GM18951 (cell line): Measurements from ENCODE around the gene EXTL1.

Experiments used
- POLR2A ChIP-seq: IDR thresholded peaks from 4 replicates; pipeline ENCODE4 v1.6.1; 2011; ENCODE audit warnings: mild to moderate bottlenecking; ENCODE audit not compliant: insufficient read length, insufficient read depth; ENCODE audit errors: extremely low read depth
- in situ Hi-C: fragments of 300-500 bp; cut with MboI; formaldehyde crosslinking; loops from one replicate; pipeline ENCODE4 v1.12.0; 2022; ENCODE audit warnings: low sequenced_read_pairs, mixed read lengths, inconsistent platforms; ENCODE audit not compliant: unreplicated experiment

The EXTL1 gene

DNA sequence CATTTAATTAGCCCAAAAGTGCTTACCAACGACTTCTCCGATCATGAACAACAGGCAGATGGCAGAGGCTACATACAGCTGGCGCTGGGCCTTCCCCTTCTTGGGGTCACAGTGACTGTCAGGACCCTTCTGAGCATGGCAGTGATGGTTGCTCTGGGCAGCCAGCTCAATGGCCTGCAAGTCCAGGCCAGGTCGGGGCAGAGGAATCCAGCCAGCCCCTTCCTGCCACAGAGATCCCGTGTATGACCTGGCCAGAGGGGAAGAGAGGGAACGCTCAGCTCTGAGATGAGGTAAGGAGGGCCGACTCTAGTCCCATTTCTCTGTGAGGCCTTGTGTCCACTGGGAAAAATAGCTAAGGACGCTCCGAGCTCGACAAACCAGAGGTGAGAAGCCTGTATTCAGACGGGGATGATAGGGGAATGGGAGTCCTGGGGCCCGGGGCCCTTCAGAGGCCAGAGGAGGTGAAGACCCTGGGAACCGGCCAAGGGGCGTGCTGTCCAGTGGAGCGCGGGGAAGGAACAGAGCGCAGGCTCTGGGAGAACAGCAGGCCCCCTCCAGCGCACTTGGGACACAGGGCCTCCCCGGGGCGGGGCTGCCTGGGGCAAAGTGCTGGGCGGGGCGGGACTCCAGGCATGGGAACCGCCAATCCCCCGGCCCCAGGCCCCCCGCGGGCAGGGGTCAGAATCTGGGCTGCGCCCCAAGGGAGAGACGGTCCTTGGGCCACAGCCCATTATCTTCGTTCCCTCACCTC, 23.6 kb downstream of the EXTL1 start:
- TF ChIP-seq POLR2A, result no peak
- in situ Hi-C loops, result no loop called here

DNA sequence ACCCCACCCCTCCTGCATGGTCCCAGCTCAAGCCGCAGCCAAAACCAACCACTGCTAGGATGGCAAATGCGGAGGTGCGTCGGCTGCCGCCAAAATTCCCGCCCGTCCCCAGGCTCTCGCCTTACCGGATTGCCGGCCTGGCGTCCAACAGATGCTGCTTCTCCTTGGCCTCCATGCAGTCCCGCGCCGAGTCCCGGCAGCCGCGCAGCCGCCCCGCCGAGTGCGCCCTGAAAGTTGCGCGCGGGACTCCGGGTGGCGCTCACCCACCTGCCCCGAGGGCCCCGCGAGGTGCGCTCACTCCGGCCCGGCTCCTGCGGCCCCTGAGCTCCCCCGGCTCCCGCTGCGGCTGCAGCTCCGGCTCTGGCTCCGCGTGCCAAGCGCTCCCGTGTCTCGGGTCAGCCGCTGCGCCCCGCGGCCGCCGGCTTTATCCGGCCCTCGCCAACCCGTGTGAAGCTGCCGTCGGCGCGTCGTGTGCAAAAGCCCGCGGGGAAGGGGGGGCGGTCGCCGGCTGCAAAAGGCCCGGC, 24.2 kb downstream of the EXTL1 start, which contains the start of gene SLC30A2:
Gene SLC30A2 (minus strand): TSS at position 397 of the 524 bp plus-strand sequence. CDS start 222 bp downstream, at position 175.
- in situ Hi-C loops, result no loop called here
- TF ChIP-seq POLR2A, result no peak

DNA sequence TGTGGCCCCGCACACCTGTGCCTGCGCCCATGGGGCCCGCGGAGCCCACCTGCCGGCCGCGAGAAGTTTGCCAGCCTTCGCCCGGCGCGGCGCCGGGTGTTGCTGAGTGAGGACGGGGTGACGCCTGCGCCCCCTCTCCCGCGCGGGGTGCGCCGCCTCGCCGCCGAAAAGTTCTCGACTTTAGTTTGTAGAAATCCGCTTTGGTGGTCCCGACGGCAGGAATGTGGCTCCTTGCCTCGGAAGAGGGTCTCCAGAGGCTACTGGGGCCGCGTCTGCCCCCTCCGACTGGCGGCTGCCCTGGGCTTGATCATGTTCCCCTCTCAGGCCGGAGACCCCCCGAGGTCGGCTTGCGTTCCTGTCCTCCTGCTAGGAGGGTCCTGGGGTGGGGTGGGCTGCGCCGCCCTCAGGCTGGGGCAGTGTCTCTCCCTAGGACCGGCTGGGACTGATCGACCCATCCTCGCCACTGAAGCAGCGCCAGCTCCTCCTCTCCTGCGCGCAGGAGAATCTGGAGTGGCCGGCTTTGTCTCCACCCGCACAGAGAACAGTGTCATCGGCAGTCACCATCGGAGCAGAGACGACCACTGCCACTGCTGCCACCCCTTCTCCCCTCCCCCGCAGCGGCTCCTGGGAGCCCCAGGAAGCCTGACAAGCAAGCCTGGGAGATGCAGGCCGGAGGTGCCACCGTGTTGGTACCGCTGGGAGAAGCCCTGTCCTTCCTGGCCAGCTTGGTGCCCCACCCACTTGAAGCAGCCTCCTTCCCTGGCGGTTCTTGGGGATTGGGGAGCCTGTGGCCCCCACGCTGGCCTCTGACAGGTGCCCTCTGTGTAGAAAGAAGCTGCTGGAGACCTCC, 24.9 kb downstream of the EXTL1 start:
- in situ Hi-C loops, result no loop called here

DNA sequence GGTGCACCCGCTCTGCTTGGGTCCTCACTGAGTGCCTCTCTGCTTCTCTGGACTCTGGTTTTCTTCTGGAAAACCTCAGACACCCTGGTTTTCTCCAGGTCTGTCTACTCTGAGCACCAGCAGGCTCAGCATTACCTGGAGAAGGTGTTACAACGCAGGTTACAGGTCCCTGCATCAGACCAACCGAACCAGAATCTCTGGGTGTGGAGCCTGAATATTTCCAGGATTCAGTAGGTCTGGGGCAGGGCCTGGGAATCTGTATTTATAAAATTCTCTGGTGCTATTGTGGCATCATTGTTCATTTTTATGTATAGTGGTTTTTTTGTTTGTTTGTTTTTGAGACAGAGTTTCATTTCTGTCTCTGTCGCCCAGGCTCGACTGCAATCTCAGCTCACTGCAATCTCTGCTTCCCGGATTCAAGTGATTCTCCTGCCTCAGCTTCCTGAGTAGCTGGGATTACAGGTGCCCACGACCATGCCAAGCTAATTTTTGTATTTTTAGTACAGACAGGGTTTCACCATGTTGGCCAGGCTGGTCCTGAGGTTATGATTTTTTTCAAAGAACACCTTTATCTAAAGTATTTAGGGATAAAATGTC, 25.8 kb downstream of the EXTL1 start:
- no peak for TF ChIP-seq POLR2A
- in situ Hi-C loops, result no loop called here

More for the DNA sequence above, 24.9 kb downstream of the EXTL1 start:
- TF ChIP-seq POLR2A, result no peak

DNA sequence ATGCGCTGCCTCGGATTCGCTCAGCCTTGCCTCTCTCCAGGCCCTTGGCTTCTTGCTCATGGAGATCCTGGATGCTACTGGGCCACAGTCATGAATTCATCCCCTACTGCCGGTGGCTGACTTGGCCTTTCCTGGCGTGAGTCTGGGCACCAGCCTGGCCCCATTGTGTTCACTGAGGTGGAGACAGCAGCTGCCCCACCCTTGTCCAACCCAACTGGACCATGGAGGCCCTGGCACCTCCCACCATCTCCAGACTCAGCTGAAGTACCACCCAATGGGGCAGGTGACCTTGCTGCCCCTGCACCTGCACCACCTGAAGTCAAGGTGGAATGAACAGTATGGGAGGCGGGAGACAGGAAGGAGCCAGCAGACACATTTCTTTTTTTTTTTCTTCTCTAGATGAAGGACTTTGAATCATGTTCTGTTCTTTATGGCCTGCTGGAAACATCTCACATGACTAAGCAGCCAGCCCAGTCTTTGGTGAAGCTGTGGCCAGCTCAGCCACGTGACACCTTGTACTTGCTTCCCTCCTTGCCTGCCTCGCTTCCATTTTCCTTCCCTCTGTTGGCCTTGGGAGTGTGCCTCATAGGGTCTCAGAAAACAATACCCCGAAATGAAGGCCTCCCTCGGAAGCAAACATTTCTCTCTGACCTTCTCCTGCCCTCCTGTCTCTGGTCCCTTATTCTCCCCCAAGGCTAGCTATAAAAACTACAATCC, 28.1 kb downstream of the EXTL1 start:
- TF ChIP-seq POLR2A, result no peak
- in situ Hi-C loops, result no loop called here

DNA sequence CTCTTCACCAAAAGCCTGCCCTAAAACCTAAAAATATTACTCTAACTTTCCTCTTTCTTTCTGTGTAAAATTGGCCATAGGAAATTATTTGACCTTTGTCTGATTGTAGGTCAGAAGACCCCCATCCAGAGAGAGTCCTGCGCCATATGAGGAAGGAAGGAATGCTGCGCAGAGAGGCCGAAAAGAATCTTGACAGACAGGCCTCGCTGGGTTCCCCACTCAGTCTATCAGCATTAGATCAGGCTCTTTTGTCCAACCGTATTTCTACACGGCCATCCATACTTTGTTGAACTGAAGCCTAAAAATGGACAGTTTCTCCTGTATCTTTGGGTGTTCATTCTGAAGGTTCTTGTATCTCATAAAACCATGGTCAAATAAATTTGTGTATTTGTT, 28.7 kb downstream of the EXTL1 start:
- in situ Hi-C loops, result no loop called here
- no peak for TF ChIP-seq POLR2A

DNA sequence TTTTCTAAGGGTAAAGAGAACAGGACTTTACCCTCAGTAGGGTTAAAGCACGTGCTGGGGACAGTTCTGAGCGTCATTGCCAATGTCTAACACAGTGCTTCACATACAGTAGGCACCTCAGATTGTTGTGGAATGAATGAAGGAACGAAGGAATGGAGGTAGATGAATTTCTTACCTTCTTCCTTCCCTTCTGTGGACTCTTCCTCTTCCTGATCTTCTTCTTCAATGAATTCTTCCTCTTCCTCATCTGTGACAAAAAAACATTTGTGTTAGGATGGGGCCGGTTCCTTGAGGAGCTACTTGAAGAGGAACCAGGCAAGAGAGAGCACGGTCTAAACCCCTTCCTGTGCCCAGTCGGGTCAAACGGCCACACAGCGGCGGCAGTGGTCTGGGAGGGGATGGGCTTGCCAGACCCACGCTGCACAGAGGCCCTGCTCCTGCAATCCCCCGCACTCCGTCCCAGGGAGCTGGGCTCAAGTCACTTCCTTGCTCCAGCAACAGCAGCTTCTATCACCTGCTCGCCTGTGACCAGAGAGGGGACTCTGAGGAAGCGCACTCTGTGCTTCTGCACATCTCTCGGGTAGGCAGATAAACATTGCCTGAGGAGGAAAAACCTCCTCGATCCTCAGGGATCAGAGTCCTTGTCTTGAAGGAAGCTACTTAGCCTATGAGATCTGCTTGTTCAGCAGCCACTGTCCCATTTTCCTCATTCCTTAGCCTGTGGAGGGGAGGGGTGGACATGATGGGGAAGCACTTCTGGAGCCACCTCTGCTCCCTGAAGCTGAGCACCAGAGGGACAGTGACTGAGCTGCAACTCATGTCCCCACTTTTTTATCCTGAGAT, 32.4 kb downstream of the EXTL1 start:
- in situ Hi-C loops, result no loop called here
- TF ChIP-seq POLR2A, result no peak

DNA sequence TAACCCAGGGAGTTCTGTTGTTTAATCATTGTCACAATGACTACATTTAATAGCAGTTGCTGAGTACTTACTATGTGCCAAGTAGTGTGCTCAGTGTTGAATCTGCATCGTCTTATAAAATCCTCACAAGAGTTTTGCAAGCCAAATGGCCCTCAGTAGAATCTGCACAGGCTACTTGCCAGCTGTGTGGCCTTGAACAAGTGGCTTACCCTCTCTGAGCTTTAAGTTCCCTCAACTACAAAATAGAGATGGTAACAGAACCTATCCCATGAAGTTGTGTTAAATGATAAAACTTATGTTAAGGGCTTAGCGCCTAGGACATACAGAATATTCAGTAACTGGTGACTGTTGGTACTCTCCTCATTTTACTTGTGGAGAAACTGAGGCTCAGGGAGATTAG, 33.5 kb downstream of the EXTL1 start:
- no peak for TF ChIP-seq POLR2A
- in situ Hi-C loops, result no loop called here

DNA sequence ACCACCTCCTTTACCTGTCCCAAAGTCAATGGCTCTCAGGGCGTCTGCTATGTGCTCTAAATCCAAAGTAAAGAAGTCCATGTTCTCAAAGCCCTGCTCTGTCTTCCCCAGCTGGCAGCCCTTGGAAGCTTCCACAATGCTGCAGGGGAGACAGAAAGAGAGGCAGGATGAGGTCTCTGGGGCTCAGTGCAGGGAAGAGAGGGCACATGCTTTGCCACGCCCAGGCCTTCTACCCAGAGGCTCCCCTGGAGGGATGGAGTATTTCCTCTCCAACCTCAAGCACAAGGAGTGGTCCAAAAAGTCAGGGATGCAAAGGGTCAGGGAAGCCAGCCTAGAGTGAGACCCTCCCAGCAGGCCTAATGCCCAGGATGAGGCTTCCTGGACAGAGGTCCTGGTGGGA, 35.6 kb downstream of the EXTL1 start:
- no peak for TF ChIP-seq POLR2A
- in situ Hi-C loops, result no loop called here

DNA sequence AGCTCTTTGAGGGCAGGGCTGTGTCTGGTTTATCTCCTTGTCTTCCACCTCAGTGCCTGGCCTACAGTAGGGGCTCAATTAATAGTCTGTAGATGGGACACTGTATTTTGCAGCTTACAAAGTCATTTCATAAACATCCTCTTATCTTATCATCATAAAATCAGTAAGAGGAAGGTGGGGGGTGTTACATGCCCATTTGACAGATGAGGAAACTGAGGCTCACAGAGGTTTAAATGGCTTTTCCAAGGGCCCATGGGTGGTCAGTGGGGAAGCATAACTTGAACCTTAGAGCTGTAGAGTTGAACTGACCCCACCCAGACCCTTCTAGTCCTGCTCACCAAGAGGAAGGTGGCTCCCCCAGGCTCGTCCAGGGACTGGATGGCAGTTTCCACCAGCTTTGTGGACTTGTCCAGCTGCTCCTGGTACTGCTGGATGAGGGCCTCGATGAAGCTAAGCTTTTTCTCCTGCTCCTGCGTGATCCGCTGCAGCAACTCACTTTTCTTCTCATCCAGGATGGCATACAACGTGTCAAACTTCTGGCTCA, 36.5 kb downstream of the EXTL1 start:
- in situ Hi-C loops, result no loop called here
- no peak for TF ChIP-seq POLR2A

DNA sequence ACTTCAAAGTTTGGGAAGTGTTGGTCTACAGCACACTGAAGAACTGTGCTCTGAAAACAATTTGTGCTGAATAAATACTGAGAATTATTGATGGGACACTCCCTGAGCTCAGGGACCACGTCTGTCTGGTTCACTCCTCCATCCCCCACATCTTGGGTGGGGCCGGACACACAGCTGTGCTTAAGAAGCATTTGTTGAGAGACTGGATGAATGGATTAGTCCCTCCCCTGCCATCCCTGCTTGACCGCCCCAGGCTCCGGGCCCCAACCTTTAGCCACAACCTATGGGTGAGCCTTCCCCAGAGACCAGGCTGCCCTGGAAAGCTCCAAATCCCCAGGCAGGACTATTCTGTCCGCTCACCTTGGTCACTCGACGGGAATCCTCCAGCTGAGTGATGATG, 38.3 kb downstream of the EXTL1 start:
- no peak for TF ChIP-seq POLR2A
- in situ Hi-C loops, result no loop called here

DNA sequence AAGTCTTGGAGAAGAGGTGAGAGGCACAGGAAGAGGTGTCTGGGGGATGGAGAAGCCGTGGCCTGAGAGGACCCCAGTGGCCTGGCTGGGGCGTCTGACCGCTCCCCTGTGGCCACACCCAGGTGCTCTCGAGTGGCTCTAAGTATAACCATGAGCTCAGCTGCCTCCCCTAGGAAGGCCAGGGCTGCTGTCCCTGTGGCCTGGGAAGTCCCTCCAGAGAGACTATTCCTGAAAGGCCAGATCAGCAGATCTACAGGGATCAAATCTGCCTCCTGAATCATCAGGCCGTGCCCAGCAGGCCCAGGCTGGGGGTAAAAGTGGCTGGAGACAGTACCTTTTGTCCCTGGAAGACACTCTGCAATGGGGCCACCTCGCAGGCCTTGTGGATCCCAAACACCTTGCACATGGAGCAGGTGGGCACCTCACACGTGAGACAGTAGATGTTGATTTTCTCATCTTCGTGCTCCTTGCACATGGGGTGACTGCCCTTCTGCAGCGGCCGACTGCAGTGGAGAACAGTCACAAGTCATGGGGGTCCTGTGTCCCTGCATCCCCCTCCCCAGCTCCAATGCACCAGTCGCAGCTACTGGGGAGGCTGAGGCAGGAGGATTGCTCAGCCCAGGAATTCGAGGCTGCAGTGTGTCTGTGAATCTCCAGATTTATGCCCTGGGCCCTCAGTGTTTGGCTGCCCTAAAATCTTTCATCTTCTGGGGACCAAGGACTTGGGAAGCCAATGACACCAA, 39.4 kb downstream of the EXTL1 start:
- TF ChIP-seq POLR2A, result no peak
- in situ Hi-C loops, result no loop called here
